KG1 (cell line): Measurements from ENCODE around the gene PIGN.

Source experiments
- DNase-seq: peaks from one replicate; lab custom pipeline; 2025; lab: John Stamatoyannopoulos, UW

Gene PIGN

GRCh38 chr18:62011416-62011815 is 175.4 kb downstream of the PIGN start:
- DNase-seq = no peak

GRCh38 chr18:62009521-62009920 is 177.3 kb downstream of the PIGN start:
- no peak for DNase-seq

- no peak for DNase-seq
These were observed 185.5 kb downstream of the PIGN start for GRCh38 chr18:62001396-62001795.

GRCh38 chr18:61998957-61999356 is 187.9 kb downstream of the PIGN start:
- DNase-seq = no peak

GRCh38 chr18:61998335-61998734 is 188.5 kb downstream of the PIGN start:
- no peak for DNase-seq

- no peak for DNase-seq
These were observed 191.2 kb downstream of the PIGN start for GRCh38 chr18:61995618-61996017.

- no peak for DNase-seq
These were observed 193.0 kb downstream of the PIGN start for GRCh38 chr18:61993831-61994230.

GRCh38 chr18:61992923-61993322 is 193.9 kb downstream of the PIGN start:
- no peak for DNase-seq

- no peak for DNase-seq
These were observed 194.6 kb downstream of the PIGN start for GRCh38 chr18:61992285-61992684.

GRCh38 chr18:61991836-61992235 is 195.0 kb downstream of the PIGN start:
- DNase-seq = no peak

GRCh38 chr18:61991201-61991600 is 195.7 kb downstream of the PIGN start:
- DNase-seq = no peak
